ENCODE measurements around the gene CD81. TPM values are rescaled to one million over a fixed set of nuclear protein-coding genes. Genes with fewer than 3 reads are reported as not detected.

Gene CD81
- total and polyA plus RNA-seq, 9 of the 15 experiments (the other 6 are each of a cell fraction or from before 2014, with no cell fraction given), result 2.4 to 189 (median 61.7) TPM

- TF ChIP-seq, protein P1, sequence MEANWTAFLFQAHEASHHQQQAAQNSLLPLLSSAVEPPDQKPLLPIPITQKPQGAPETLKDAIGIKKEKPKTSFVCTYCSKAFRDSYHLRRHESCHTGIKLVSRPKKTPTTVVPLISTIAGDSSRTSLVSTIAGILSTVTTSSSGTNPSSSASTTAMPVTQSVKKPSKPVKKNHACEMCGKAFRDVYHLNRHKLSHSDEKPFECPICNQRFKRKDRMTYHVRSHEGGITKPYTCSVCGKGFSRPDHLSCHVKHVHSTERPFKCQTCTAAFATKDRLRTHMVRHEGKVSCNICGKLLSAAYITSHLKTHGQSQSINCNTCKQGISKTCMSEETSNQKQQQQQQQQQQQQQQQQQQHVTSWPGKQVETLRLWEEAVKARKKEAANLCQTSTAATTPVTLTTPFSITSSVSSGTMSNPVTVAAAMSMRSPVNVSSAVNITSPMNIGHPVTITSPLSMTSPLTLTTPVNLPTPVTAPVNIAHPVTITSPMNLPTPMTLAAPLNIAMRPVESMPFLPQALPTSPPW (CRISPR knock-in tag; IDR thresholded peaks at IDR 0.05), result peak; percentile 96
- TF ChIP-seq CBFB (CRISPR knock-in tag; IDR thresholded peaks at IDR 0.05), result 0 out of 2 replicates have a peak, but pooled peaks have one; percentile 41
- peak; percentile 0 to 52; a peak in 1 of 4 replicates for TF ChIP-seq SIN3A (IDR thresholded peaks at IDR 0.05; ENCODE audit: borderline replicate concordance in 2 of 2, control insufficient read depth in 1 of 2, low read depth in 2 of 2, low read length in 2 of 2)
- TF ChIP-seq RBBP5 (IDR thresholded peaks at IDR 0.05; ENCODE audit: borderline replicate concordance, insufficient read depth, low read length, poor library complexity, severe bottlenecking), result peak; percentile 28
- peak; percentile 59 for TF ChIP-seq PCBP1 (IDR thresholded peaks at IDR 0.05; ENCODE audit: low read depth, low read length, poor library complexity, severe bottlenecking)
- peak; percentile 59 for TF ChIP-seq EGR1 (conservative IDR thresholded peaks at IDR 0.05)
- no peak for TF ChIP-seq POLR2AphosphoS2 (IDR thresholded peaks at IDR 0.05; ENCODE audit: low read length)
- TF ChIP-seq MAX (CRISPR knock-in tag; IDR thresholded peaks at IDR 0.05), result 0 out of 2 replicates have a peak, but pooled peaks have one; percentile 33
- TF ChIP-seq, protein P2, sequence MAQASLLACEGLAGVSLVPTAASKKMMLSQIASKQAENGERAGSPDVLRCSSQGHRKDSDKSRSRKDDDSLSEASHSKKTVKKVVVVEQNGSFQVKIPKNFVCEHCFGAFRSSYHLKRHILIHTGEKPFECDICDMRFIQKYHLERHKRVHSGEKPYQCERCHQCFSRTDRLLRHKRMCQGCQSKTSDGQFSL (CRISPR knock-in tag; IDR thresholded peaks at IDR 0.05), result peak; percentile 88
- TF ChIP-seq, protein P2 (tag; IDR thresholded peaks at IDR 0.05), result peak in 1 of 2 experiments; percentile 83; a peak in 2 of 4 replicates
- peak; percentile 82 for TF ChIP-seq CREM (IDR thresholded peaks at IDR 0.05; ENCODE audit: low read depth)
- peak; percentile 41; the same call in 1 of the 2 replicates for TF ChIP-seq NKRF (IDR thresholded peaks at IDR 0.05; ENCODE audit: borderline replicate concordance)
- TF ChIP-seq ETS2 (tag; IDR thresholded peaks at IDR 0.05; ENCODE audit: borderline replicate concordance, poor library complexity, severe bottlenecking), result no peak
- TF ChIP-seq MTA1 (IDR thresholded peaks at IDR 0.05; ENCODE audit: borderline replicate concordance), result peak; percentile 87
- TF ChIP-seq SMARCC2 (IDR thresholded peaks at IDR 0.05; ENCODE audit: low read depth), result no peak
- TF ChIP-seq FOXP1 (CRISPR knock-in tag; IDR thresholded peaks at IDR 0.05), result 0 out of 2 replicates have a peak, but pooled peaks have one; percentile 35
- peak; percentile 73; the same call in 1 of the 2 replicates for TF ChIP-seq TGIF2 (CRISPR knock-in tag; IDR thresholded peaks at IDR 0.05)
- TF ChIP-seq PHF8 (IDR thresholded peaks at IDR 0.05; ENCODE audit: borderline replicate concordance, low read length), result peak; percentile 64; the same call in 1 of the 2 replicates
- TF ChIP-seq, protein P3, sequence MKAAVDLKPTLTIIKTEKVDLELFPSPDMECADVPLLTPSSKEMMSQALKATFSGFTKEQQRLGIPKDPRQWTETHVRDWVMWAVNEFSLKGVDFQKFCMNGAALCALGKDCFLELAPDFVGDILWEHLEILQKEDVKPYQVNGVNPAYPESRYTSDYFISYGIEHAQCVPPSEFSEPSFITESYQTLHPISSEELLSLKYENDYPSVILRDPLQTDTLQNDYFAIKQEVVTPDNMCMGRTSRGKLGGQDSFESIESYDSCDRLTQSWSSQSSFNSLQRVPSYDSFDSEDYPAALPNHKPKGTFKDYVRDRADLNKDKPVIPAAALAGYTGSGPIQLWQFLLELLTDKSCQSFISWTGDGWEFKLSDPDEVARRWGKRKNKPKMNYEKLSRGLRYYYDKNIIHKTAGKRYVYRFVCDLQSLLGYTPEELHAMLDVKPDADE (conservative IDR thresholded peaks at IDR 0.05; ENCODE audit: control insufficient read depth, low read depth, low read length), result 0 out of 2 replicates have a peak, but pooled peaks have one; percentile 29
These were observed 667 bp downstream of the CD81 start (continued) for GRCh38 chr11:2377511-2378443.
